IgD-negative memory B cell (primary cell): ENCODE data around the gene GNAI1. TPM values are rescaled to one million over a fixed set of nuclear protein-coding genes. Genes with fewer than 3 reads are reported as not detected.

Source experiments
- H3K27ac Mint-ChIP-seq, 3 donors: one replicate each; pipeline ENCODE4 v1.8.0; 2020 to 2022; ENCODE audit warnings: mild to moderate bottlenecking in 3 of 3, mixed read lengths in 3 of 3, moderate library complexity in 1 of 3
- H3K27me3 Mint-ChIP-seq: one replicate; pipeline ENCODE4 v1.8.0; 2021; ENCODE audit warnings: mixed read lengths
- H3K36me3 Mint-ChIP-seq: one replicate; pipeline ENCODE4 v1.8.0; 2020; ENCODE audit warnings: mild to moderate bottlenecking, mixed read lengths
- H3K4me1 Mint-ChIP-seq, 3 donors: one replicate each; pipeline ENCODE4 v1.8.0; 2020 to 2022; ENCODE audit warnings: mixed read lengths in 3 of 3, mild to moderate bottlenecking in 1 of 3
- H3K4me3 Mint-ChIP-seq, 4 donors: one replicate each; pipeline ENCODE4 v1.8.0; 2020 to 2022; ENCODE audit warnings: mild to moderate bottlenecking in 4 of 4, mixed read lengths in 4 of 4, moderate library complexity in 3 of 4
- H3K9me3 Mint-ChIP-seq, 3 donors: one replicate each; pipeline ENCODE4 v1.8.0; 2020 to 2021; ENCODE audit warnings: mixed read lengths in 3 of 3, mild to moderate bottlenecking in 1 of 3
- polyA plus RNA-seq: library from polyadenylated mRNA; unstranded; fragments of 300-500 nt; fragmentation: Illumina TruSeq; gene quantifications from one replicate; pipeline ENCODE4 v1.2.3, GENCODE V29; 2021

Gene GNAI1
- polyA plus RNA-seq, 1 donor from 2014 or later, result 0.10 TPM

GRCh38 chr7:80232979-80233724 lies 98.5 kb downstream of the GNAI1 start:
- H3K27me3 Mint-ChIP-seq, result no peaks in the 10 kb centered on the region
- H3K9me3 Mint-ChIP-seq, result peaks cover 0 to 4% (median 0%) of the 10 kb centered on the region in 3 donors
- peaks cover 2% of the 10 kb centered on the region for H3K36me3 Mint-ChIP-seq
- no peaks in the 10 kb centered on the region for H3K4me1 Mint-ChIP-seq
- H3K4me3 Mint-ChIP-seq, result no peak overlapping the region
- no peak overlapping the region for H3K27ac Mint-ChIP-seq

- no peaks in the 10 kb centered on the region for H3K4me1 Mint-ChIP-seq
- H3K36me3 Mint-ChIP-seq, result peaks cover 2% of the 10 kb centered on the region
- H3K4me3 Mint-ChIP-seq, result no peak overlapping the region
- peaks cover 0 to 4% (median 0%) of the 10 kb centered on the region in 3 donors for H3K9me3 Mint-ChIP-seq
- H3K27ac Mint-ChIP-seq, result no peak overlapping the region
- H3K27me3 Mint-ChIP-seq, result no peaks in the 10 kb centered on the region
These were observed 100.7 kb downstream of the GNAI1 start for GRCh38 chr7:80235334-80235733.

- Mint-ChIP-seq H3K27me3 (no peaks in the 10 kb centered on the region), H3K27ac (no peak overlapping the region), H3K4me1 (no peaks in the 10 kb centered on the region), H3K9me3 (peaks cover 0 to 4% (median 0%) of the 10 kb centered on the region in 3 donors), H3K4me3 (no peak overlapping the region), H3K36me3 (peaks cover 2% of the 10 kb centered on the region)
These were observed 102.0 kb downstream of the GNAI1 start for GRCh38 chr7:80236681-80237080.

GRCh38 chr7:80240265-80241025 lies 105.8 kb downstream of the GNAI1 start:
- H3K27ac Mint-ChIP-seq, result no peak overlapping the region
- H3K9me3 Mint-ChIP-seq, result peaks cover 0 to 7% (median 1%) of the 10 kb centered on the region in 3 donors
- H3K27me3 Mint-ChIP-seq, result no peaks in the 10 kb centered on the region
- H3K4me1 Mint-ChIP-seq, result peaks cover 0 to 2% (median 0%) of the 10 kb centered on the region in 3 donors
- H3K4me3 Mint-ChIP-seq, result no peak overlapping the region
- H3K36me3 Mint-ChIP-seq, result peaks cover 2% of the 10 kb centered on the region

- Mint-ChIP-seq H3K27me3 (no peaks in the 10 kb centered on the region), H3K9me3 (peaks cover 0 to 7% (median 2%) of the 10 kb centered on the region in 3 donors), H3K27ac (no peak overlapping the region), H3K36me3 (peaks cover 2% of the 10 kb centered on the region), H3K4me3 (no peak overlapping the region), H3K4me1 (peaks cover 0 to 2% (median 0%) of the 10 kb centered on the region in 3 donors)
These were observed 107.0 kb downstream of the GNAI1 start for GRCh38 chr7:80241671-80242070.

GRCh38 chr7:80243425-80243824 lies 108.8 kb downstream of the GNAI1 start:
- H3K4me3 Mint-ChIP-seq, result no peak overlapping the region
- H3K27me3 Mint-ChIP-seq, result no peaks in the 10 kb centered on the region
- peaks cover 0 to 2% (median 0%) of the 10 kb centered on the region in 3 donors for H3K4me1 Mint-ChIP-seq
- H3K9me3 Mint-ChIP-seq, result peaks cover 0 to 10% (median 4%) of the 10 kb centered on the region in 3 donors
- no peak overlapping the region for H3K27ac Mint-ChIP-seq
- no peaks in the 10 kb centered on the region for H3K36me3 Mint-ChIP-seq

- Mint-ChIP-seq H3K36me3 (no peaks in the 10 kb centered on the region), H3K27me3 (no peaks in the 10 kb centered on the region), H3K4me3 (no peak overlapping the region), H3K9me3 (peaks cover 0 to 10% (median 4%) of the 10 kb centered on the region in 3 donors), H3K27ac (no peak overlapping the region), H3K4me1 (peaks cover 0 to 2% (median 0%) of the 10 kb centered on the region in 3 donors)
These were observed 109.7 kb downstream of the GNAI1 start for GRCh38 chr7:80244206-80244916.

- no peaks in the 10 kb centered on the region for H3K36me3 Mint-ChIP-seq
- H3K27ac Mint-ChIP-seq, result no peak overlapping the region
- H3K4me3 Mint-ChIP-seq, result no peak overlapping the region
- H3K4me1 Mint-ChIP-seq, result peaks cover 0 to 2% (median 0%) of the 10 kb centered on the region in 3 donors
- peaks cover 0 to 10% (median 5%) of the 10 kb centered on the region in 3 donors for H3K9me3 Mint-ChIP-seq
- H3K27me3 Mint-ChIP-seq, result no peaks in the 10 kb centered on the region
These were observed 112.5 kb downstream of the GNAI1 start for GRCh38 chr7:80247144-80247543.

- H3K4me1 Mint-ChIP-seq, result peaks cover 0 to 2% (median 0%) of the 10 kb centered on the region in 3 donors
- no peaks in the 10 kb centered on the region for H3K36me3 Mint-ChIP-seq
- no peaks in the 10 kb centered on the region for H3K27me3 Mint-ChIP-seq
- H3K27ac Mint-ChIP-seq, result no peak overlapping the region
- peaks cover 0 to 10% (median 5%) of the 10 kb centered on the region in 3 donors for H3K9me3 Mint-ChIP-seq
- no peak overlapping the region for H3K4me3 Mint-ChIP-seq
These were observed 113.3 kb downstream of the GNAI1 start for GRCh38 chr7:80247891-80248290.

- H3K27me3 Mint-ChIP-seq, result no peaks in the 10 kb centered on the region
- peaks cover 0 to 2% (median 0%) of the 10 kb centered on the region in 3 donors for H3K4me1 Mint-ChIP-seq
- H3K9me3 Mint-ChIP-seq, result peaks cover 0 to 10% (median 5%) of the 10 kb centered on the region in 3 donors
- H3K4me3 Mint-ChIP-seq, result no peak overlapping the region
- H3K27ac Mint-ChIP-seq, result no peak overlapping the region
- H3K36me3 Mint-ChIP-seq, result no peaks in the 10 kb centered on the region
These were observed 114.6 kb downstream of the GNAI1 start for GRCh38 chr7:80249184-80249583.

GRCh38 chr7:80249619-80250295 lies 115.1 kb downstream of the GNAI1 start:
- no peak overlapping the region for H3K27ac Mint-ChIP-seq
- H3K36me3 Mint-ChIP-seq, result no peaks in the 10 kb centered on the region
- H3K27me3 Mint-ChIP-seq, result no peaks in the 10 kb centered on the region
- peaks cover 0 to 5% (median 5%) of the 10 kb centered on the region in 3 donors for H3K9me3 Mint-ChIP-seq
- H3K4me3 Mint-ChIP-seq, result no peak overlapping the region
- no peaks in the 10 kb centered on the region for H3K4me1 Mint-ChIP-seq

GRCh38 chr7:80253237-80253636 lies 118.6 kb downstream of the GNAI1 start:
- no peaks in the 10 kb centered on the region for H3K4me1 Mint-ChIP-seq
- no peak overlapping the region for H3K27ac Mint-ChIP-seq
- no peaks in the 10 kb centered on the region for H3K27me3 Mint-ChIP-seq
- H3K36me3 Mint-ChIP-seq, result no peaks in the 10 kb centered on the region
- H3K9me3 Mint-ChIP-seq, result peaks cover 0 to 5% (median 4%) of the 10 kb centered on the region in 3 donors
- H3K4me3 Mint-ChIP-seq, result no peak overlapping the region

- Mint-ChIP-seq H3K9me3 (peaks cover 0 to 5% (median 4%) of the 10 kb centered on the region in 3 donors), H3K27ac (no peak overlapping the region), H3K4me3 (no peak overlapping the region), H3K4me1 (no peaks in the 10 kb centered on the region), H3K36me3 (no peaks in the 10 kb centered on the region), H3K27me3 (no peaks in the 10 kb centered on the region)
These were observed 119.0 kb downstream of the GNAI1 start for GRCh38 chr7:80253653-80254052.

GRCh38 chr7:80255656-80256055 lies 121.0 kb downstream of the GNAI1 start:
- Mint-ChIP-seq H3K27ac (no peak overlapping the region), H3K9me3 (peaks cover 0 to 11% (median 3%) of the 10 kb centered on the region in 3 donors), H3K27me3 (no peaks in the 10 kb centered on the region), H3K4me1 (no peaks in the 10 kb centered on the region), H3K4me3 (no peak overlapping the region), H3K36me3 (no peaks in the 10 kb centered on the region)
